ENCODE results near the gene PTPRM. TPM values are rescaled to one million over a fixed set of nuclear protein-coding genes. Genes with fewer than 3 reads are reported as not detected.

The PTPRM gene
- total and polyA plus RNA-seq, 2 of the 8 experiments (the other 6 are each of a cell fraction or from before 2014, with no cell fraction given): 4.1 to 7.0 TPM

- ChIA-PET POLR2A (ENCODE audit: partially characterized antibody) (no interaction called here), CTCF (ENCODE audit: partially characterized antibody) (no interaction called here)
- H3K9me3 ChIP-seq (ENCODE audit: insufficient read depth in 2 of 2, low read depth in 1 of 2, low read length in 1 of 2): no peaks in the 10 kb centered on the region
- 98% methylated on average over 2 of the region's 2 CpGs; no CpG with 5 or more reads in 1 of the 2 experiments for WGBS, 2 experiments (ENCODE audit: extremely low coverage in 1 of 2, insufficient coverage in 1 of 2, insufficient read length in 1 of 2, insufficient replicate concordance in 2 of 2, low coverage in 1 of 2, low lambda C conversion rate in 2 of 2, missing lambda C conversion rate in 1 of 2)
- no peak overlapping the region for H3K23ac ChIP-seq (ENCODE audit: insufficient read length)
- no peak overlapping the region for H4K91ac ChIP-seq (replicated peaks; ENCODE audit: insufficient read length, low read length)
- FAIRE-seq (no peak), DNase-seq (ENCODE audit: low read depth in 1 of 2, low spot score in 2 of 2) (no peak)
- H4K20me1 ChIP-seq (replicated peaks in 1 of 2; ENCODE audit: control insufficient read depth in 1 of 2, insufficient read depth in 2 of 2, low read length in 2 of 2): no peaks in the 10 kb centered on the region
- no peak overlapping the region for H3K27ac ChIP-seq (ENCODE audit: low read depth, low read length)
- no peak overlapping the region for H2AFZ ChIP-seq (ENCODE audit: low read length)
- H3K23me2 ChIP-seq (ENCODE audit: low read depth, low read length): no peaks in the 10 kb centered on the region
- H3K79me1 ChIP-seq (ENCODE audit: low read depth, low read length): no peaks in the 10 kb centered on the region
- no peak overlapping the region for H3K9ac ChIP-seq (replicated peaks in 1 of 4; ENCODE audit: extremely low read depth in 1 of 4, low read depth in 3 of 4, low read length in 3 of 4)
- no peaks in the 10 kb centered on the region for H3K79me2 ChIP-seq (ENCODE audit: control insufficient read depth in 1 of 2, insufficient read depth in 2 of 2, low read length in 2 of 2)
- H2AK5ac ChIP-seq (ENCODE audit: low read depth, low read length): no peak overlapping the region
- no peak overlapping the region for H2BK20ac ChIP-seq (ENCODE audit: low read length)
- H3K18ac ChIP-seq (ENCODE audit: extremely low read depth, low read length): no peak overlapping the region
- H3K36me3 ChIP-seq (ENCODE audit: control insufficient read depth in 2 of 4, insufficient read depth in 4 of 4, low read length in 3 of 4): no peaks in the 10 kb centered on the region
- peaks cover 0 to under 1% (median 0%) of the 10 kb centered on the region in 4 experiments; a peak in 1 of 7 replicates for H3K4me1 ChIP-seq (replicated peaks in 1 of 4; ENCODE audit: control insufficient read depth in 3 of 4, insufficient read depth in 4 of 4, low read length in 3 of 4)
- H4K8ac ChIP-seq (ENCODE audit: extremely low read depth, insufficient read depth, low read length): no peak overlapping the region
- H3K4me3 ChIP-seq (ENCODE audit: extremely low read depth in 1 of 4, insufficient read depth in 2 of 4, low read depth in 3 of 4, low read length in 4 of 4): no peak overlapping the region
- no peak overlapping the region for H2BK12ac ChIP-seq (ENCODE audit: low read depth, low read length)
- no peak overlapping the region for H3K56ac ChIP-seq (replicated peaks; ENCODE audit: insufficient read length, low read depth, low read length)
- H3K27me3 ChIP-seq (replicated peaks in 1 of 4; ENCODE audit: control insufficient read depth in 3 of 4, extremely low read depth in 1 of 4, insufficient read depth in 3 of 4, low read length in 3 of 4): no peaks in the 10 kb centered on the region
- no peak overlapping the region for H4K5ac ChIP-seq (ENCODE audit: insufficient read length, low read depth, low read length)
- H3K14ac ChIP-seq (ENCODE audit: insufficient read length): no peak overlapping the region
- no peak overlapping the region for H3K4ac ChIP-seq (replicated peaks; ENCODE audit: insufficient read length, low read depth, low read length)
- no peak overlapping the region for H3K4me2 ChIP-seq (ENCODE audit: insufficient read depth in 1 of 2, low read depth in 2 of 2, low read length in 2 of 2)
- no peak overlapping the region for H2BK5ac ChIP-seq (ENCODE audit: low read depth, low read length)
- no peak overlapping the region for H2BK120ac ChIP-seq (replicated peaks; ENCODE audit: low read depth, low read length)
- H2BK15ac ChIP-seq (ENCODE audit: low read length): no peak overlapping the region
- TF ChIP-seq CBX8 (IDR thresholded peaks at IDR 0.05; ENCODE audit: borderline replicate concordance, low read depth, low read length) (no peak), SIN3A (conservative IDR thresholded peaks at IDR 0.05 in 1 of 2, IDR thresholded peaks at IDR 0.05 in 1 of 2; ENCODE audit: low read depth in 1 of 2, low read length in 2 of 2) (no peak), SP4 (IDR thresholded peaks at IDR 0.05; ENCODE audit: low read length) (no peak), SIX5 (IDR thresholded peaks at IDR 0.05; ENCODE audit: low read depth, low read length) (no peak), ATF2 (IDR thresholded peaks at IDR 0.05; ENCODE audit: low read length) (no peak), SUZ12 (IDR thresholded peaks at IDR 0.05; ENCODE audit: low read length) (no peak), CTBP2 (IDR thresholded peaks at IDR 0.05; ENCODE audit: borderline replicate concordance, insufficient read depth, insufficient read length, low read length) (no peak), TAF1 (IDR thresholded peaks at IDR 0.05; ENCODE audit: low read depth, low read length) (no peak), POLR2A (IDR thresholded peaks at IDR 0.05; ENCODE audit: control extremely low read depth in 1 of 2, low read depth in 2 of 2, low read length in 2 of 2) (no peak), GABPA (IDR thresholded peaks at IDR 0.05; ENCODE audit: borderline replicate concordance, insufficient read depth, low read length) (no peak), RAD21 (IDR thresholded peaks at IDR 0.05 in 1 of 2, conservative IDR thresholded peaks at IDR 0.05 in 1 of 2; ENCODE audit: low read depth in 2 of 2, low read length in 2 of 2) (no peak), BRCA1 (IDR thresholded peaks at IDR 0.05; ENCODE audit: low read depth, low read length) (no peak), RXRA (IDR thresholded peaks at IDR 0.05; ENCODE audit: insufficient read depth, low read depth, low read length) (no peak)
Measured at GRCh38 chr18:8091035-8091434, 523.9 kb downstream of the PTPRM start.
